Prostate gland (tissue), 2 donors: ENCODE results near the gene EXOC3. TPM values are rescaled to one million over a fixed set of nuclear protein-coding genes. Genes with fewer than 3 reads are reported as not detected.

Source experiments
- DNase-seq: peaks from one replicate; pipeline ENCODE4 v3.0.0-alpha.2; 2019; ENCODE audit warnings: low spot score
- H3K27ac ChIP-seq, 2 donors: fragments of 200-600 bp; sonication (generic); 2 replicates each; pipeline ENCODE4 v1.5.1; 2017 to 2019
- H3K27me3 ChIP-seq: fragments of 200-600 bp; sonication (generic); replicated peaks from 2 replicates; pipeline ENCODE4 v1.5.1; 2019; ENCODE audit not compliant: insufficient read depth
- H3K36me3 ChIP-seq, 2 donors: fragments of 200-600 bp; sonication (generic); 1 replicate in 1 of 2; 2 replicates in 1 of 2; pipeline versions ENCODE4 v1.5.1 to v1.8.1; 2017 to 2019
- H3K4me1 ChIP-seq: fragments of 200-600 bp; sonication (generic); replicated peaks from 2 replicates; pipeline ENCODE4 v1.5.1; 2019
- H3K4me3 ChIP-seq, 2 donors: fragments of 200-600 bp; sonication (generic); 2 replicates each; pipeline ENCODE4 v1.5.1; 2017 to 2019
- H3K9me3 ChIP-seq: fragments of 200-600 bp; sonication (generic); 2 replicates; pipeline ENCODE4 v1.5.1; 2017
- POLR2A ChIP-seq: fragments of 450-650 bp; IDR thresholded peaks from one replicate; pipeline ENCODE4 v1.6.1; 2016; ENCODE audit warnings: antibody characterized with exemption, mild to moderate bottlenecking
- POLR2AphosphoS5 ChIP-seq: sonication (generic); formaldehyde crosslinking; IDR thresholded peaks from one replicate; pipeline ENCODE4 v1.6.1; 2017; ENCODE audit warnings: antibody characterized with exemption
- WGBS: methylation state at CpG from one replicate; pipeline ENCODE4 v1.1.5; 2018; 5-methylcytosine and 5-hydroxymethylcytosine counted together
- intact Hi-C: fragments of 100-400 bp; cut with DNase I; formaldehyde crosslinking; loops from one replicate; pipeline ENCODE4 v1.14.2; 2022
- total RNA-seq, 2 donors: library from RNA; depleted of rRNA; stranded (reverse); fragments of >200 nt; gene quantifications; one replicate each; pipeline ENCODE4 v1.1.0, GENCODE V29; 2016
- TF ChIP-seq, protein P1 (sequence below), 4 experiments: fragments of 200-600 bp in 2 of 4; fragments of 450-650 bp in 2 of 4; sonication (generic) in 2 of 4; IDR thresholded peaks; 1 replicate in 3 of 4; 2 replicates in 1 of 4; pipeline ENCODE4 v1.5.1; 2016 to 2019; ENCODE audit warnings: antibody characterized with exemption in 4 of 4, mild to moderate bottlenecking in 2 of 4, moderate library complexity in 2 of 4

Gene EXOC3
- total RNA-seq, 2 donors from 2014 or later, result 44.3 to 79.7 TPM

DNA sequence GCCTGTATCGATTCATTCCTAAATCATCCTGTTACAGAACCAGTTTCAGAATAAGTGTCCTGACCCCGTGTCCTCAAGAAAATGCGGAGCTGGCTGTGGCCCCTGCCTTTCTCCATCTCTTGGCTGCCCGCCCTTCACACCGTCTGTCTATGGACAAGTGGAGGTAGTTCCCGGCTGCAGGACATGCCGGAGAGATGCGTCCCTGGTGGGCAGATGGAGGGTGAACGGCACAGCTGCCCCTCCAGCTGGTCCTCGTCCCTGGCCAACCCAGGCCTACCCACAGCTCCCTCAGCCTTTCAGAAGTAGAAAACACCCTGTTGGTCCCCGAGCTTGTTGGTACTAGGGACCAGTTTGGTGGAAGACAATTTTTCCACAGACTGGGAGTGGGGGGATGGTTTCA is 14.8 kb upstream of the EXOC3 start:
- intact Hi-C loops, result no loop called here
- H3K4me1 ChIP-seq, result no peaks in the 10 kb centered on the region
- no peaks in the 10 kb centered on the region for H3K9me3 ChIP-seq
- no peak overlapping the region for H3K27ac ChIP-seq
- H3K27me3 ChIP-seq, result no peaks in the 10 kb centered on the region
- 83% methylated on average over 11 of the region's 11 CpGs for WGBS
- H3K36me3 ChIP-seq, result no peaks in the 10 kb centered on the region
- no peak for DNase-seq
- no peak overlapping the region for H3K4me3 ChIP-seq
- TF ChIP-seq POLR2A, result no peak
- TF ChIP-seq POLR2AphosphoS5, result no peak
- TF ChIP-seq, protein P1, sequence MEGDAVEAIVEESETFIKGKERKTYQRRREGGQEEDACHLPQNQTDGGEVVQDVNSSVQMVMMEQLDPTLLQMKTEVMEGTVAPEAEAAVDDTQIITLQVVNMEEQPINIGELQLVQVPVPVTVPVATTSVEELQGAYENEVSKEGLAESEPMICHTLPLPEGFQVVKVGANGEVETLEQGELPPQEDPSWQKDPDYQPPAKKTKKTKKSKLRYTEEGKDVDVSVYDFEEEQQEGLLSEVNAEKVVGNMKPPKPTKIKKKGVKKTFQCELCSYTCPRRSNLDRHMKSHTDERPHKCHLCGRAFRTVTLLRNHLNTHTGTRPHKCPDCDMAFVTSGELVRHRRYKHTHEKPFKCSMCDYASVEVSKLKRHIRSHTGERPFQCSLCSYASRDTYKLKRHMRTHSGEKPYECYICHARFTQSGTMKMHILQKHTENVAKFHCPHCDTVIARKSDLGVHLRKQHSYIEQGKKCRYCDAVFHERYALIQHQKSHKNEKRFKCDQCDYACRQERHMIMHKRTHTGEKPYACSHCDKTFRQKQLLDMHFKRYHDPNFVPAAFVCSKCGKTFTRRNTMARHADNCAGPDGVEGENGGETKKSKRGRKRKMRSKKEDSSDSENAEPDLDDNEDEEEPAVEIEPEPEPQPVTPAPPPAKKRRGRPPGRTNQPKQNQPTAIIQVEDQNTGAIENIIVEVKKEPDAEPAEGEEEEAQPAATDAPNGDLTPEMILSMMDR (IDR thresholded peaks at IDR 0.05), result no peak

DNA sequence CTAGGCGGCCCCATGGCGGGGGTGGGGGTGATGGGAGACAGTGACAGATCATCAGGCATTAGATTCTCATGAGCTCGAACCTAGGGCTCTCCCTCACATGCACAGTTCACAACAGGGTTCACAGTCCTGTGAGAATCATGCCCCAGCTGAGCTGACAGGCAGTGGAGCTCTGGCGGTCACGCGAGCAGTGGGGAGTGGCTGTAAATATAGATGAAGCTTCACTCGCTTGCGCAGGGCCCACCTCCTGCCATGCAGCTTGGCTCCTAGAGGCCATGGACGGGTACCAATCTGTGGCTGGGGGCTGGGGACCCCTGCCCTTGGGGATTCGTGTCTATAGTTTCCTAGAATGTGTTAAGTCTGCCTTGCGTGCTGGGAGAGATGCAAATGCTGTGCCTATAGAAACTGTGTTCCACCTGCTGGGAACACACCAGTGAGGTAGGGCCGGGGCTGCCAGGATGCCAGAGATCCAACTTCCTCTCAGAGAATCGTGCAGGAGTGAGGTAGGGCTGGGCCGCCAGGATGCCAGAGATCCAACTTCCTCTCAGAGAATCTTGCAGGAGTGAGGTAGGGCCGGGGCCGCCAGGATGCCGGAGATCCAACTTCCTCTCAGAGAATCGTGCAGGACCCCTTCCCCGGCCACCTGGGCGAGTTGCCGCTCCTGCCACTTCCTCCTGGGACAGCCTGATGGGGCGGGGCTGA is 14.1 kb upstream of the EXOC3 start:
- no peak overlapping the region for H3K4me3 ChIP-seq
- DNase-seq, result no peak
- H3K27me3 ChIP-seq, result no peaks in the 10 kb centered on the region
- no peaks in the 10 kb centered on the region for H3K36me3 ChIP-seq
- no peak overlapping the region for H3K27ac ChIP-seq
- no peak for TF ChIP-seq POLR2A
- TF ChIP-seq POLR2AphosphoS5, result no peak
- TF ChIP-seq, protein P1 (IDR thresholded peaks at IDR 0.05), result no peak
- H3K9me3 ChIP-seq, result no peaks in the 10 kb centered on the region
- intact Hi-C loops, result no loop called here
- 92% methylated on average over 22 of the region's 22 CpGs for WGBS
- H3K4me1 ChIP-seq, result no peaks in the 10 kb centered on the region

DNA sequence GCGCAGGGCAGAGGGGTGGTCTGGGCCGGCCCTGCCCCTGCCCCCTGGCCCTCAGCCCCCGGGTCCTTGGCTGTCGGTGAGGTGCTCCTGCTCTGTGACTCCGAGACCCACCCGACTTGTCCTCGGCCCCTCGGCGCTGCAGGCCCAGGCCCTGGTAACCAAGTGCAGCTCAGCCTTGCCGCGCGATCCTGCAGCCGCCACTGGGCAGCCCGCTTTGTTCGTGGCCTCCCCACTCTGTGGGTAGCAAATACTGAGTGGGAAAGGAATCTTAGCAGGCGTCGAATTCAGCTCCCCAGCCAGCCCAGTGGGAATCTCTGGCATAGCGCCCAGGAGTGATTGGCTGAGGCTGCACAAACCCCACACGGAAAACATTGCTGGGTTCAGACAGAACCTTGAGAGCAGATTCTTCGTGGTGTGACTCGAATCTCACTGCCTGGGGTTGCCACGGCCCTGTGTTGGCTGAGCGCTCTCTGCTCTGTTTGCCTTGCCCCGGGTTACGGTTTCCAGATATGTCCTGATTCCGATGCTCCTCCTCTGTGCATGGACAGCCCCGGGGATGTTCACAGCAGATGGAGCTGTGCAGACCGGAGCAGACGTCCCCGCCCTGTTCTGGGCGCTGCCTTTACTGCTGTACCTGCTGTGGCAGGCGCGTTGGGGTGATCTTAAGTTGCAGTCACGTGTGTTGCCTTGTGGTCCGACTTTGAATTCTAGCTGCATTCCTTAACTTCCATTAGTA is 13.4 kb upstream of the EXOC3 start:
- Histone ChIP-seq H3K9me3 (no peaks in the 10 kb centered on the region), H3K4me3 (no peak overlapping the region), H3K36me3 (no peaks in the 10 kb centered on the region), H3K4me1 (no peaks in the 10 kb centered on the region), H3K27me3 (no peaks in the 10 kb centered on the region), H3K27ac (no peak overlapping the region)
- DNase-seq, result no peak
- WGBS, result 53% methylated on average over 35 of the region's 35 CpGs
- intact Hi-C loops, result no loop called here
- no peak for TF ChIP-seq POLR2A
- no peak for TF ChIP-seq POLR2AphosphoS5
- TF ChIP-seq, protein P1 (IDR thresholded peaks at IDR 0.05), result no peak

DNA sequence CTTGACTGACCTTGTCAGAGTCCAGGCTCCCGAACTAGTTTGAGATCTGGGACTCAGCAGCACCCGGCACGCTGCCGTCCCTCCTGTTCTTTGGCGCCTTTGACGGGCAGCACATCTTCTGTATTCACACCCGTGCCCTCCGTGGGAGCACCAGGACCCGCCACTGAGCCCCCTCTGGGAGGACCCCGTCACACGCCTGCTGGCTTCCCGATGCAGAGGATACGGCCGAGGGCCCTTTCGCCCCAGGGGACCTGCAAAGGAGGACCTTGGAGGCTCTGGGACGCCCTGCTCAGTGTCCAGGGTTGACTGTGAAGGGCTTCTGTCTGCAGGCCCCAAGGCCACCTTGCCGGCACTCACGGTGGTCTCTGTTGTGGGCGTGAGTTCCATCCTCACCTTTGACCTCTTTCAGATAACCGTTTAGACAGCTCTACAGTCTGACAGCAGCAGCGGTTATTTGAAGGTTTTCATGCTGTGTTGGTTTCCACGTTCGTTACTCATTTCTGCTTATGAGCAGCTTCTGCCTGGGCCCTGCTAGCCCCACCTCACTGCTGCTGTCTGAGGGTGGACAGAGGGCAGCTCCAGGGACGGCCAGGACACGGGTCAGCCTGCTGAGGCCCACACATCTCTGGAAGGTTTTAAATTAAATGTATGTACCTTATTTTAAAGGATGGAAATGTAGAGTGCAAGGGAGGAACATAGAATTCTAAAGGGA is 12.6 kb upstream of the EXOC3 start:
- Histone ChIP-seq H3K4me1 (no peaks in the 10 kb centered on the region), H3K9me3 (no peaks in the 10 kb centered on the region), H3K36me3 (no peaks in the 10 kb centered on the region), H3K27ac (no peak overlapping the region), H3K4me3 (no peak overlapping the region), H3K27me3 (no peaks in the 10 kb centered on the region)
- 89% methylated on average over 21 of the region's 25 CpGs for WGBS
- DNase-seq, result no peak
- TF ChIP-seq POLR2AphosphoS5, result no peak
- no peak for TF ChIP-seq POLR2A
- TF ChIP-seq, protein P1 (IDR thresholded peaks at IDR 0.05), result no peak
- intact Hi-C loops, result no loop called here
